Measurements from ENCODE around the gene RHCG. TPM values are rescaled to one million over a fixed set of nuclear protein-coding genes. Genes with fewer than 3 reads are reported as not detected.

Gene RHCG
- total and polyA plus RNA-seq, 2 of the 13 experiments (the other 11 are each of a cell fraction or from before 2014, with no cell fraction given) = not detected

DNA sequence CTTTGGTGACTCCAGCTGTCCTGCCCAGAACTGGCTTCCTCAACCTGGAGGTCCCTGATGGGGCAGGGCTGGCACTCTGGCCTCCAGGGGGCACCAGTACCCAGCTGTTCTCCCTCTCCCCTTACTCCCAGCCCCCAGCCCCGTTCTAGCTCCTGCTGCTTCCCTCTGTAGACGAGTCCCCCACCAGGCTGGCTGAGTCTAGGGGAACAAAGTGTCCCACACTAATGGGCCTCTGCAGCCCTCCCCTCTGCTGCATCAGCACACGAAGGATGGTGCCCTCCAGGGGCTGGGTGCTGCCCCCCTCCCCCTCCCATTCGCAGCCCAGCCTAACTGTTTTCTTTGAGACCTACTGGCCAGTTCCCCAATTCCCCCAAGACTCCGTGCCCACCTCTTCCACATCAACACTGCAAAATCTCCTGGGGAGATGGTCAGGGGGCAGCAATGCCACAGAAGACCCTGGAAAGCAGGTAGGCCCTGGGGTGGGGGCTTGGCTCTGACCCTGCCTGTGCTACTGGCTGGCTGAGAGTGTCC, 4.2 kb downstream of the RHCG start:
- H2AFZ ChIP-seq (ENCODE audit: low read length) = no peak overlapping the region
- H3K27ac ChIP-seq (ENCODE audit: extremely low read length, insufficient read depth, low read length) = no peak overlapping the region
- H3K4me3 ChIP-seq (replicated peaks in 1 of 3; ENCODE audit: insufficient read depth in 1 of 3, low read depth in 2 of 3, low read length in 3 of 3) = no peak overlapping the region
- no TSS peak for BruUV-seq (replicated peaks)
- 18% methylated on average over 3 of the region's 5 CpGs for WGBS (ENCODE audit: low lambda C conversion rate)
- H3K79me2 ChIP-seq (ENCODE audit: insufficient read depth, low read length) = no peaks in the 10 kb centered on the region
- peaks cover 8 to 57% of the 10 kb centered on the region in 2 experiments; a peak in 4 of 5 replicates for H3K27me3 ChIP-seq (ENCODE audit: control insufficient read depth in 1 of 2, insufficient read depth in 2 of 2, low read length in 2 of 2)
- no peak overlapping the region for H3K9ac ChIP-seq (ENCODE audit: insufficient read depth, low read depth, low read length)
- no peaks in the 10 kb centered on the region for H3K36me3 ChIP-seq (replicated peaks in 1 of 2; ENCODE audit: control insufficient read depth in 1 of 2, insufficient read depth in 2 of 2, low read length in 2 of 2)
- intact Hi-C loops (cut with micrococcal nuclease; ENCODE audit: unreplicated experiment) = loop anchor here (10.0 kb wide), 1 partner anchor 183 kb away; the partner anchor contains the start of gene PLIN1
- in situ Hi-C loops (cut with HindIII; ENCODE audit: extremely low pct_ligation_motif_present, low pct_unique_long_range_greater_than_20kb) = no loop called here
- H3K4me2 ChIP-seq (ENCODE audit: low read depth, low read length) = no peak overlapping the region
- no peaks in the 10 kb centered on the region for H4K20me1 ChIP-seq (ENCODE audit: insufficient read depth, low read length)
- H3K9me3 ChIP-seq (ENCODE audit: low read length) = no peaks in the 10 kb centered on the region
- no peaks in the 10 kb centered on the region; the same call in 1 of the 2 replicates for H3K4me1 ChIP-seq (ENCODE audit: insufficient read depth, low read length)
- TF ChIP-seq ZSCAN29 (CRISPR knock-in tag; conservative IDR thresholded peaks at IDR 0.05) = no peak
- TF ChIP-seq RXRA (CRISPR knock-in tag; IDR thresholded peaks at IDR 0.05) = no peak
- TF ChIP-seq, protein P1, sequence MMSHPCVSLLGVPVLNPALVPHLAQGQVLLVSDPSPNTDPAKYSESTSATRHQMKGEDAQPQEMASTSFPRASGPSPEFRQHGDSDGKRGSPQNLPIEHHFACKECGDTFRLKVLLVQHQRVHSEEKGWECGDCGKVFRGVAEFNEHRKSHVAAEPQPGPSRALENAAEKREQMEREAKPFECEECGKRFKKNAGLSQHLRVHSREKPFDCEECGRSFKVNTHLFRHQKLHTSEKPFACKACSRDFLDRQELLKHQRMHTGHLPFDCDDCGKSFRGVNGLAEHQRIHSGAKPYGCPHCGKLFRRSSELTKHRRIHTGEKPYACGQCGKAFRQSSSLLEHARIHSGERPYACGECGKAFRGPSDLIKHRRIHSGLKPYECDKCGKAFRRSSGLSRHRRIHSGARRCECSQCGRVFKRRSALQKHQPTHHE (CRISPR knock-in tag; IDR thresholded peaks at IDR 0.05; ENCODE audit: borderline replicate concordance) = no peak
- TF ChIP-seq RFXANK (CRISPR knock-in tag; IDR thresholded peaks at IDR 0.05) = no peak
- TF ChIP-seq, protein P2, sequence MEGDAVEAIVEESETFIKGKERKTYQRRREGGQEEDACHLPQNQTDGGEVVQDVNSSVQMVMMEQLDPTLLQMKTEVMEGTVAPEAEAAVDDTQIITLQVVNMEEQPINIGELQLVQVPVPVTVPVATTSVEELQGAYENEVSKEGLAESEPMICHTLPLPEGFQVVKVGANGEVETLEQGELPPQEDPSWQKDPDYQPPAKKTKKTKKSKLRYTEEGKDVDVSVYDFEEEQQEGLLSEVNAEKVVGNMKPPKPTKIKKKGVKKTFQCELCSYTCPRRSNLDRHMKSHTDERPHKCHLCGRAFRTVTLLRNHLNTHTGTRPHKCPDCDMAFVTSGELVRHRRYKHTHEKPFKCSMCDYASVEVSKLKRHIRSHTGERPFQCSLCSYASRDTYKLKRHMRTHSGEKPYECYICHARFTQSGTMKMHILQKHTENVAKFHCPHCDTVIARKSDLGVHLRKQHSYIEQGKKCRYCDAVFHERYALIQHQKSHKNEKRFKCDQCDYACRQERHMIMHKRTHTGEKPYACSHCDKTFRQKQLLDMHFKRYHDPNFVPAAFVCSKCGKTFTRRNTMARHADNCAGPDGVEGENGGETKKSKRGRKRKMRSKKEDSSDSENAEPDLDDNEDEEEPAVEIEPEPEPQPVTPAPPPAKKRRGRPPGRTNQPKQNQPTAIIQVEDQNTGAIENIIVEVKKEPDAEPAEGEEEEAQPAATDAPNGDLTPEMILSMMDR (CRISPR knock-in tag; IDR thresholded peaks at IDR 0.05) = peak; percentile 63
- TF ChIP-seq ZC3H13 (CRISPR knock-in tag; IDR thresholded peaks at IDR 0.05) = no peak
- no peak for TF ChIP-seq GTF2F1 (IDR thresholded peaks at IDR 0.05; ENCODE audit: low read length)
- TF ChIP-seq, protein P3, sequence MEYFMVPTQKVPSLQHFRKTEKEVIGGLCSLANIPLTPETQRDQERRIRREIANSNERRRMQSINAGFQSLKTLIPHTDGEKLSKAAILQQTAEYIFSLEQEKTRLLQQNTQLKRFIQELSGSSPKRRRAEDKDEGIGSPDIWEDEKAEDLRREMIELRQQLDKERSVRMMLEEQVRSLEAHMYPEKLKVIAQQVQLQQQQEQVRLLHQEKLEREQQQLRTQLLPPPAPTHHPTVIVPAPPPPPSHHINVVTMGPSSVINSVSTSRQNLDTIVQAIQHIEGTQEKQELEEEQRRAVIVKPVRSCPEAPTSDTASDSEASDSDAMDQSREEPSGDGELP (IDR thresholded peaks at IDR 0.05; ENCODE audit: borderline replicate concordance, low read depth) = 0 out of 2 replicates have a peak, but pooled peaks have one; percentile 36
- peak; percentile 19; the same call in 1 of the 2 replicates for TF ChIP-seq STAG1 (CRISPR knock-in tag; IDR thresholded peaks at IDR 0.05)
- DNase-seq (ENCODE audit: low spot score) (no peak), FAIRE-seq (no peak), ATAC-seq (peak; percentile 58)
- ChIA-PET POLR2A (no interaction called here), CTCF (ENCODE audit: low intra/inter-chr PET ratio, low total read pairs) (interaction anchor here (1.1 kb wide), 1 partner anchor 65 kb away, joined by 3 read pairs; no protein-coding TSS in a partner anchor)
